D721Med (cell line): ENCODE results near the gene CTBP2.

Experiments used
- DNase-seq: peaks from one replicate; pipeline ENCODE4 v3.0.0; 2011; ENCODE audit warnings: low spot score; ENCODE audit not compliant: insufficient read length
- FAIRE-seq: peaks from 2 replicates; lab custom pipeline; 2011; peaks lifted over from hg19 to GRCh38; lab: Jason Lieb, UNC
- TF ChIP-seq, protein P1 (sequence below): IDR thresholded peaks from 2 replicates; pipeline ENCODE4 v1.5.1; 2012; ENCODE audit warnings: mild to moderate bottlenecking, control low read depth; ENCODE audit not compliant: insufficient read depth; ENCODE audit errors: missing control alignments

The CTBP2 gene

DNA sequence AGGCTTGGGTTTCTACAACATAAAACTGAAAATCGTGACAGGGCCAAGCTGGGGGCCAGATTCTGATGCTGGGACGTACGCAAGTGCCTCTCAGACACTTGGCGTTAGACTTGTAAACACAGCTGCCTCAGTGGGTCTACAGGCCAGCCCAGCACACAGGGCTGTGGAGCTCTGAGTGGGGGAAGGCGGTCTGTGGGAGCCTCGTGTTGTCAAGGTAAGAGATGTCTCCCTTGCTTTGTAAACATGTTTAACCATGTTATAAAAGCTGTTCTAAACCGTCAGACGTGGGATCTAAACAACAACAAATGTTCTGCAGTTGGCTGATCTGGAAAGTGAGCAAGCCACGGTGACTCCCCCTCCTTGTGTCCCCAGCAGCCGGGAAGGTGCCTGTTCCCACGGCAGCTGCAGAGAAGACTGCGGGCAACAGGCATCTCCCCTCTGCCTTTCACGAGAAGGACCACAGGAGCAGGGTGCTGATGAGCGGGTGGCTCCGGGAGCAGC, 150.7 kb downstream of the CTBP2 start:
- FAIRE-seq (no peak), DNase-seq (no peak)
- TF ChIP-seq, protein P1, sequence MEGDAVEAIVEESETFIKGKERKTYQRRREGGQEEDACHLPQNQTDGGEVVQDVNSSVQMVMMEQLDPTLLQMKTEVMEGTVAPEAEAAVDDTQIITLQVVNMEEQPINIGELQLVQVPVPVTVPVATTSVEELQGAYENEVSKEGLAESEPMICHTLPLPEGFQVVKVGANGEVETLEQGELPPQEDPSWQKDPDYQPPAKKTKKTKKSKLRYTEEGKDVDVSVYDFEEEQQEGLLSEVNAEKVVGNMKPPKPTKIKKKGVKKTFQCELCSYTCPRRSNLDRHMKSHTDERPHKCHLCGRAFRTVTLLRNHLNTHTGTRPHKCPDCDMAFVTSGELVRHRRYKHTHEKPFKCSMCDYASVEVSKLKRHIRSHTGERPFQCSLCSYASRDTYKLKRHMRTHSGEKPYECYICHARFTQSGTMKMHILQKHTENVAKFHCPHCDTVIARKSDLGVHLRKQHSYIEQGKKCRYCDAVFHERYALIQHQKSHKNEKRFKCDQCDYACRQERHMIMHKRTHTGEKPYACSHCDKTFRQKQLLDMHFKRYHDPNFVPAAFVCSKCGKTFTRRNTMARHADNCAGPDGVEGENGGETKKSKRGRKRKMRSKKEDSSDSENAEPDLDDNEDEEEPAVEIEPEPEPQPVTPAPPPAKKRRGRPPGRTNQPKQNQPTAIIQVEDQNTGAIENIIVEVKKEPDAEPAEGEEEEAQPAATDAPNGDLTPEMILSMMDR, result no peak

DNA sequence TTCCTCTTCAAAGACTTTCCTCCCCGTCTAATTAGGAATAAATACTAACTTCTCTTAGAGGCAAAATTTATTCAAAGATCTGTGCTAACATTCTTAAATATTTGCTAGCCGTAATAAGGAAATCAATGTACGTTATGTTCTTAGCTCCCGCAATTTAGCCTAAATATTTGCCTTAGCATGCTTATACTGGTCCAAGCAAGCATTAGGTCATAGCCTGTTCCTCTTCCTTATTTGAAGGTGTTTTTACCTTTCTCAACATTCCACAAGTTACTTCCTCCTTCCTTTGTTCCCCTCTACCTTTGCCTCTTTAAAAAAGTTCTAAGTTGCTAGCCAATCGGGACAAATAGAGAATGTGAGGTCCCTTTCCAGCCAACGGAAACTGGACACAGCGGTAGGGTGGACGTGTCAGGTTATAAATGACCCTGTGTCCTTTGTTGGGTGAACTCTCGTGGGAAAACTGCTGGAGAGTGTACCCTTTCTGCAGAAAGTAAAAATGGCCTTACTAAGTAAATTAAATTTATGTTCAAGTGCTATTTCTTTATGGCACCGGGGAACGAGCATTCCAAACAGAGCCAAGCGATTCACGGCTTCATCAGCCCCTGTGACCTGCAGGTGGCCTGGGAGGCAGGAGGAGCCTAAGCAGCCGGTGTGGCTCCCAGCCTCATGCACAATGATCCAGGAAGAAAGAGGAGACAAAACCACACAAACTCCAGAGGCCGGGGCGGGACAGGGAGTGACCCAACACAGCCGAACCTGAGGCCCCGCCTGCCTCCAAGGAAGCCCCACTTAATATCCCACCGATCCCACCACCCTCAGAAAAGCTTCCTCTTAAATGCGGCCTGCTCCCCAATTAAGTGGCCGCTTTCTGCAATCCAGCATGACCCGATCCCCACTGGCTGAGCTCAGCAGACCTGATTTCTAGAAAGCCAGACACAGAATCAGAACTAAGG, 151.4 kb downstream of the CTBP2 start:
- no peak for DNase-seq
- TF ChIP-seq, protein P1, result no peak
- FAIRE-seq, result no peak

DNA sequence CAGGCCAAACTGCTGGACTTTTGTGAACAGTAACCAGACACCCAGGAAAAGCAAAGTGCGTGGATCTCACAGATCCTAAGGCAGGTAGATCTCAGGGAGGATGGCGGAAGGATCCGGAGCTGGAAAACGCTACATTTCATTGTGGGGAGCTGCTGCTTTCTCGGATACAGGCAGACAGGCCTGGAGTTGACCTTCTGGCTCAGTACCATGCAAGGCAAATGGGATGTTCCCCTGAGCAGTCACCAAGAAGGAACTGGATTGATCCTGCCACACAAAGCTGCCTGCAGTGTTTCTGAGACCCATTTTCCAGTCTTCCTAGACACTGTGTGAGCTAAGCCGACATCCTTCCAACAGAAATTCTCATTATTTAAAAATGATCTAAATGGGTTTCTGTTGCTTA, 152.9 kb downstream of the CTBP2 start:
- no peak for FAIRE-seq
- DNase-seq, result no peak
- TF ChIP-seq, protein P1, result no peak

DNA sequence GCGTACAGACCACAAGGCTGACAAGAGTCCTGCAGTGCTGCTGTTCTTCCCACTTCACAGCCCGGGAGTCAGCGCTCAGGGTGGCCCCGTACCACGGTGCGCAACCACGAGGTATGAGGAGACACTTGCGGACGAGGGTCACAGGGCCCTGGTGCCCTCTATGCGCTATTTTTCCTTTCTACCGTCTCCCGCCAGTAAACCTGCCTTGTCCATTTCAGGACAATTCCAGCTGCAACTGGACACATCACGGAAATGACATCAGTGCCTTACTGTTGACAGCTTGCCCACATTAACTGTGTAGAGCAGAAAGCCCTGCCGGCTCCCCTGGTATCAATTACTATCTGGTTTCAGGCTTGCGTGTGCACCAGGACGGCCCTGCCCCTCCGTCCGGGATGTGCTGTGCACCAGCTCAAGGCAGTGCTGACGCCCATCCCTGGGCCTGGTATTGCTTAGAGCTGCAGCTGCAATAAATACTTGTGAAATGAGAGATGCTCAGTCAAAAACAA, 153.4 kb downstream of the CTBP2 start:
- TF ChIP-seq, protein P1, result no peak
- no peak for DNase-seq
- no peak for FAIRE-seq

DNA sequence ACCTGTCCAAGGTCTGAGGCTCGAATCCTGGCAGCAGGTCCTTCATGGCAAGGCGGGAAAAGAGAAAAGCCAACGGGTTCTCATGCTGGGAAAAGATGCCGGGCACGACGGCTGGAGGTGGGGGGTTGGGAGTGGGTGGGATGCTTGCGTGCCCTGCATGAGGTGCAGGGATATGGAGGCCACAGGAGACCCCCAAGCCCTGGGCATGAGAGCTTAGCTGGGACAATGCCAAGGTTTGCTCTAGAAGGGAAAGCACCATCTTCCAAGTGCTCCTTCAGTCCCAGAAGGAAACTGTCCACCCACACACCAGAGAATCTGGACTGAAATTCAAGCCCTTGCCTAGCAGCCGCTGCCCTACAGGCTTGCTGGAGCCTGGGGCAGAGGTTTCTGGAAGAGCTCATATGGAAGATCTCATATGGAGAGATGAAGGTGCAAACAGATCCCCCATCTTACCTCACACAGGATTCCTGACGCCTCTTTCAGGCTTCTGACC, 154.1 kb downstream of the CTBP2 start:
- FAIRE-seq (no peak), DNase-seq (no peak)
- TF ChIP-seq, protein P1, result no peak

DNA sequence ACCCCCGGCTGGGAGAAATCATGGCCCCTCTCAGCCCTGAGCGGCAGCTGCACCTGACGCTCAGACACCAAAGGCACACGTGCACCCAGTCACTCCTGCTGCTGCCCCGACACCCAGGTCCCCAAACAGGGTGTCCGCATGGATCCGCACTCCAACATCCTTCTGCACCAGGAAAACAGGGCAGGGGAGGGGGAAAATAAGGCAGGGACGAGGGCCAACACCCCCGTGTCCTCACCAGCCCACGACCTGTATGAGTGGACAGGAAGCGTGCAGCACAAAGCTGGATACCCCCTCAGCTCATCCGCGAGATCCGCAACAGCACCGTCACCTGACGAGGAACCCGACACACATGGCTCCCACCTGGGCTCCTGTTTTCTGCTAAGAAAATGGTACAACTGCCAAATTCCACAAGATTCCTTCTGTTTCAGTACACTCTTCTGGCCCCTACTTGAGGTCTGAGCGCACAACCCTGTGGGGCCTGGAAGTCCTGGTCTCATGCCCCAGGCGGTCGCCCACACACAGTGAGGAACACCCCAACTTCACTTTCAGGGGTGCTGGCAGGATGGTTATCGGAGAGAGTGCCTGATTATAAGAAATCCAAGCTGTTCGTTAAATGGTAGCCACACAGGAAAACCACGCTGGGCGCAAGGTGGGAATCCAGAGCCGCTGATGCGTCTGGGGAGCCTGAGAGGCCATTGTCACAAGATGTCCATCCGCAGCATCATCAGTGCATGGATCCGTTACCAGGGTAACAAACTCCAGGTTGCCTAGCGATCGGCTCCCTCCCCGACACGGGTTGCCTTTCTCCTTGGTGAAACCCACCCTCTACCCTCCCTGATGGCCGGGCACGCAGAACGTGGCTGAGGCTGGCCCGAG, 154.8 kb downstream of the CTBP2 start:
- no peak for FAIRE-seq
- TF ChIP-seq, protein P1, result no peak
- DNase-seq, result no peak
